K562 (cell line): ENCODE results near the gene RTF1. TPM values are rescaled to one million over a fixed set of nuclear protein-coding genes. Genes with fewer than 3 reads are reported as not detected.

Experiments
- ASH1L ChIP-seq: fragments of 450-650 bp; IDR thresholded peaks from 2 replicates; pipeline ENCODE4 v1.6.1; 2018; ENCODE audit warnings: borderline replicate concordance, mild to moderate bottlenecking, low read depth; ENCODE audit not compliant: partially characterized antibody
- CBFA2T3 ChIP-seq: fragments of 450-650 bp; IDR thresholded peaks from 2 replicates; pipeline ENCODE4 v1.6.1; 2017
- CBX2 ChIP-seq: fragments of 200-600 bp; sonication (generic); IDR thresholded peaks from one replicate; pipeline ENCODE4 v1.6.1; 2012; ENCODE audit warnings: mild to moderate bottlenecking, low read length, inconsistent platforms; ENCODE audit not compliant: insufficient read depth, poor library complexity, severe bottlenecking
- EP300 ChIP-seq: IDR thresholded peaks from 2 replicates; pipeline ENCODE4 v1.6.1; 2012; ENCODE audit warnings: low read length, improper control_type of control experiment
- ETV5 ChIP-seq: sonication (generic); formaldehyde crosslinking; IDR thresholded peaks from 2 replicates; pipeline ENCODE4 v1.4.0; 2020; ENCODE audit warnings: low read depth, mild to moderate bottlenecking, missing genetic modification reagents
- FOXP4 ChIP-seq: sonication (generic); formaldehyde crosslinking; IDR thresholded peaks from 2 replicates; pipeline ENCODE4 v1.8.0; 2022; ENCODE audit warnings: mild to moderate bottlenecking, missing genetic modification reagents, borderline replicate concordance
- GTF2A2 ChIP-seq: IDR thresholded peaks from 2 replicates; pipeline ENCODE4 v1.6.1; 2016; ENCODE audit warnings: mild to moderate bottlenecking, missing genetic modification characterization, missing compliant biosample characterization
- HMGN3 ChIP-seq: IDR thresholded peaks from 2 replicates; pipeline ENCODE4 v1.6.1; 2011; ENCODE audit warnings: borderline replicate concordance, low read depth, mild to moderate bottlenecking, mixed read lengths, low read length; ENCODE audit not compliant: insufficient read length; ENCODE audit errors: extremely low read depth
- HNRNPH1 ChIP-seq: fragments of 200-400 bp; formaldehyde crosslinking; optimal IDR thresholded peaks from 2 replicates; pipeline ENCODE3; 2017; ENCODE audit warnings: low read depth, mild to moderate bottlenecking, low read length, moderate library complexity
- HNRNPLL ChIP-seq: fragments of 200-400 bp; formaldehyde crosslinking; IDR thresholded peaks from 2 replicates; pipeline ENCODE4 v1.6.1; 2017; ENCODE audit warnings: low read length, low read depth, mild to moderate bottlenecking; ENCODE audit not compliant: poor library complexity, severe bottlenecking
- NCOA6 ChIP-seq: fragments of 450-650 bp; IDR thresholded peaks from 2 replicates; pipeline ENCODE4 v1.6.1; 2017; ENCODE audit warnings: mild to moderate bottlenecking
- NR3C1 ChIP-seq: sonication (generic); formaldehyde crosslinking; IDR thresholded peaks from 2 replicates; pipeline ENCODE4 v1.8.1; 2022; ENCODE audit warnings: missing genetic modification reagents
- POLR2AphosphoS2 ChIP-seq: IDR thresholded peaks from 2 replicates; pipeline ENCODE4 v1.6.1; 2012; ENCODE audit warnings: low read length, improper control_type of control experiment
- PRPF4 ChIP-seq: fragments of 200-400 bp; formaldehyde crosslinking; IDR thresholded peaks from one replicate; pipeline ENCODE4 v1.6.1; 2017; ENCODE audit warnings: low read length, low read depth, mild to moderate bottlenecking; ENCODE audit not compliant: insufficient read depth, poor library complexity, severe bottlenecking
- RBM22 ChIP-seq: fragments of 200-400 bp; formaldehyde crosslinking; IDR thresholded peaks from 2 replicates; pipeline ENCODE4 v1.6.1; 2018; ENCODE audit warnings: low read length, low read depth; ENCODE audit not compliant: poor library complexity, severe bottlenecking
- RBM25 ChIP-seq: fragments of 200-400 bp; formaldehyde crosslinking; IDR thresholded peaks from 2 replicates; pipeline ENCODE4 v1.6.1; 2018; ENCODE audit warnings: low read length, low read depth, moderate library complexity; ENCODE audit not compliant: severe bottlenecking
- RREB1 ChIP-seq: fragments of 250-450 bp; sonication (Bioruptor Pico); IDR thresholded peaks from 2 replicates; pipeline ENCODE4 v1.4.0; 2020
- SMC3 ChIP-seq: conservative IDR thresholded peaks from 2 replicates; pipeline ENCODE4 v1.6.1; 2011; ENCODE audit warnings: low read depth, low read length, improper control_type of control experiment; ENCODE audit not compliant: insufficient read depth
- SPI1 ChIP-seq: IDR thresholded peaks from 2 replicates; pipeline ENCODE4 v1.6.1; 2011; ENCODE audit warnings: low read depth, low read length, control low read depth, borderline replicate concordance
- ZKSCAN8 ChIP-seq: fragments of 200-800 bp; sonication (Bioruptor generic); IDR thresholded peaks from 2 replicates; pipeline ENCODE4 v1.6.1; 2016; ENCODE audit warnings: missing genetic modification characterization, missing compliant biosample characterization
- ZNF444 ChIP-seq: fragments of 250-450 bp; sonication (Bioruptor Pico); IDR thresholded peaks from 2 replicates; pipeline ENCODE4 v1.4.0; 2020; ENCODE audit warnings: mild to moderate bottlenecking, moderate library complexity
- polyA plus RNA-seq, 8 experiments: library from polyadenylated mRNA; depleted of rRNA in 4 of 8; stranded (reverse) in 5 of 8; unstranded in 3 of 8; fragments of >200 nt; fragmentation: Nextera tagmentation in 2 of 8; fragmentation: Illumina TruSeq in 1 of 8; extraction: Ambion mirVana in 2 of 8; extraction: Trizol in 1 of 8; gene quantifications; 2 replicates each; pipeline versions ENCODE4 v1.2.1 to v1.2.3, GENCODE V29; 2011 to 2014; ENCODE audit warnings: inconsistent platforms in 1 of 8, missing spikeins in 1 of 8
- total RNA-seq, 7 experiments: library from RNA; depleted of rRNA in 6 of 7; stranded (reverse); fragments of >200 nt in 6 of 7; fragmentation: Illumina TruSeq in 2 of 7; extraction: Trizol in 2 of 7; gene quantifications; 2 replicates each; pipeline versions ENCODE4 v1.2.1 to v1.2.3, GENCODE V29; 2011 to 2021; ENCODE audit warnings: low replicate concordance in 1 of 7

The RTF1 gene
- total and polyA plus RNA-seq, 9 of the 15 experiments (the other 6 are each of a cell fraction or from before 2014, with no cell fraction given): 7.6 to 69.5 (median 31.5) TPM

- TF ChIP-seq RREB1 (CRISPR knock-in tag) (no peak), NR3C1 (CRISPR knock-in tag) (no peak), HNRNPH1 (no peak), HNRNPLL (peak; percentile 62), RBM25 (no peak), FOXP4 (no peak), CBFA2T3 (no peak), ZKSCAN8 (CRISPR knock-in tag) (no peak), GTF2A2 (tag) (no peak), RBM22 (no peak), SMC3 (no peak), ZNF444 (no peak), HMGN3 (peak; percentile 43), ASH1L (no peak), SPI1 (0 out of 2 replicates have a peak, but pooled peaks have one; percentile 0), POLR2AphosphoS2 (no peak), CBX2 (no peak), NCOA6 (no peak), ETV5 (CRISPR knock-in tag) (no peak), PRPF4 (no peak), EP300 (no peak)
Observed at GRCh38 chr15:41512940-41513505, 96.1 kb downstream of the RTF1 start (continued).
